Neuronal stem cell (in vitro differentiated cells): ENCODE results near the gene VWA5B2.
"Not testable (repeated sequence)": the region's sequence is repeated elsewhere in the genome, so short reads cannot be mapped to it uniquely, and the experiment has no call there.

Experiments
- DNase-seq: peaks from one replicate; pipeline ENCODE4 v3.0.0-alpha.2; 2013; ENCODE audit warnings: low spot score
- H2AFZ ChIP-seq: one replicate; pipeline ENCODE4 v1.6.1; 2013; ENCODE audit warnings: mild to moderate bottlenecking, low read length, inconsistent platforms
- H2AK5ac ChIP-seq: 2 replicates; pipeline ENCODE4 v1.6.1; 2013; ENCODE audit warnings: low read depth, mild to moderate bottlenecking, inconsistent platforms, low read length, moderate library complexity, mixed read lengths
- H2BK120ac ChIP-seq: 2 replicates; pipeline ENCODE4 v1.6.1; 2013; ENCODE audit warnings: low read depth, mild to moderate bottlenecking, inconsistent platforms, low read length, moderate library complexity, mixed read lengths
- H2BK12ac ChIP-seq: one replicate; pipeline ENCODE4 v1.6.1; 2013; ENCODE audit warnings: low read length, inconsistent platforms
- H2BK15ac ChIP-seq: 2 replicates; pipeline ENCODE4 v1.6.1; 2013; ENCODE audit warnings: mild to moderate bottlenecking, low read length, inconsistent platforms, mixed read lengths
- H2BK5ac ChIP-seq: one replicate; pipeline ENCODE4 v1.6.1; 2013; ENCODE audit warnings: inconsistent platforms, mild to moderate bottlenecking, low read length, moderate library complexity
- H3K14ac ChIP-seq: one replicate; pipeline ENCODE4 v1.6.1; 2013; ENCODE audit warnings: low read length, inconsistent platforms
- H3K18ac ChIP-seq: 2 replicates; pipeline ENCODE4 v1.6.1; 2013; ENCODE audit warnings: low read length, inconsistent platforms
- H3K23ac ChIP-seq: 2 replicates; pipeline ENCODE4 v1.6.1; 2013; ENCODE audit warnings: low read depth, mild to moderate bottlenecking, mixed read lengths, low read length, inconsistent platforms; ENCODE audit not compliant: poor library complexity
- H3K27ac ChIP-seq: replicated peaks from 3 replicates; pipeline ENCODE4 v1.5.1; 2013; ENCODE audit warnings: low read length, inconsistent platforms
- H3K27me3 ChIP-seq, 3 experiments: 2 replicates each; pipeline ENCODE4 v1.6.1; 2013; ENCODE audit warnings: low read length in 3 of 3, mild to moderate bottlenecking in 2 of 3, inconsistent platforms in 1 of 3, low read depth in 1 of 3, mixed read lengths in 1 of 3, moderate library complexity in 1 of 3; ENCODE audit not compliant: control insufficient read depth in 3 of 3, insufficient read depth in 3 of 3
- H3K36me3 ChIP-seq, 2 donors: replicated peaks in 1 of 2; 2 replicates each; pipeline ENCODE4 v1.6.1; 2013; ENCODE audit warnings: low read length in 2 of 2; ENCODE audit not compliant: control insufficient read depth in 2 of 2, insufficient read depth in 2 of 2
- H3K4ac ChIP-seq: 2 replicates; pipeline ENCODE4 v1.6.1; 2013; ENCODE audit warnings: inconsistent platforms, mild to moderate bottlenecking, low read length, moderate library complexity
- H3K4me1 ChIP-seq, 2 donors: 1 replicate in 1 of 2; 2 replicates in 1 of 2; pipeline ENCODE4 v1.6.1; 2013; ENCODE audit warnings: low read length in 2 of 2, low read depth in 1 of 2; ENCODE audit not compliant: control insufficient read depth in 2 of 2, insufficient read depth in 1 of 2
- H3K4me2 ChIP-seq: one replicate; pipeline ENCODE4 v1.6.1; 2013; ENCODE audit warnings: mild to moderate bottlenecking, low read length, inconsistent platforms; ENCODE audit not compliant: insufficient read depth, poor library complexity, severe bottlenecking
- H3K4me3 ChIP-seq, 2 donors: 2 replicates each; pipeline ENCODE4 v1.5.1; 2013; ENCODE audit warnings: low read length in 2 of 2, mild to moderate bottlenecking in 2 of 2, inconsistent platforms in 1 of 2, moderate library complexity in 1 of 2
- H3K79me1 ChIP-seq: one replicate; pipeline ENCODE4 v1.6.1; 2013; ENCODE audit warnings: low read depth, mild to moderate bottlenecking, inconsistent platforms, low read length, moderate library complexity
- H3K9ac ChIP-seq: one replicate; pipeline ENCODE4 v1.6.1; 2013; ENCODE audit warnings: mild to moderate bottlenecking, low read depth, low read length, inconsistent platforms; ENCODE audit not compliant: poor library complexity
- H3K9me3 ChIP-seq, 2 donors: replicated peaks in 1 of 2; 2 replicates each; pipeline versions ENCODE3 to v1.6.1; 2013; ENCODE audit warnings: low read length in 2 of 2, mild to moderate bottlenecking in 2 of 2, inconsistent platforms in 1 of 2, low read depth in 1 of 2, mixed read lengths in 1 of 2, moderate library complexity in 1 of 2; ENCODE audit not compliant: control insufficient read depth in 2 of 2, insufficient read depth in 1 of 2
- H4K8ac ChIP-seq: one replicate; pipeline ENCODE4 v1.6.1; 2013; ENCODE audit warnings: low read depth, mild to moderate bottlenecking, inconsistent platforms, low read length, moderate library complexity
- H4K91ac ChIP-seq: one replicate; pipeline ENCODE4 v1.6.1; 2013; ENCODE audit warnings: low read length, low read depth, mild to moderate bottlenecking, inconsistent platforms; ENCODE audit not compliant: poor library complexity
- WGBS, 2 donors: extraction: QIAGEN DNeasy Blood & Tissue Kit; methylation state at CpG; one replicate each; pipeline ENCODE4 v1.1.7; 2013; ENCODE audit warnings: missing lambda C conversion rate in 2 of 2, mixed read lengths in 1 of 2; ENCODE audit not compliant: insufficient read length in 2 of 2, insufficient replicate concordance in 1 of 2; ENCODE audit errors: extremely low coverage in 2 of 2; 5-methylcytosine and 5-hydroxymethylcytosine counted together

Gene VWA5B2

DNA sequence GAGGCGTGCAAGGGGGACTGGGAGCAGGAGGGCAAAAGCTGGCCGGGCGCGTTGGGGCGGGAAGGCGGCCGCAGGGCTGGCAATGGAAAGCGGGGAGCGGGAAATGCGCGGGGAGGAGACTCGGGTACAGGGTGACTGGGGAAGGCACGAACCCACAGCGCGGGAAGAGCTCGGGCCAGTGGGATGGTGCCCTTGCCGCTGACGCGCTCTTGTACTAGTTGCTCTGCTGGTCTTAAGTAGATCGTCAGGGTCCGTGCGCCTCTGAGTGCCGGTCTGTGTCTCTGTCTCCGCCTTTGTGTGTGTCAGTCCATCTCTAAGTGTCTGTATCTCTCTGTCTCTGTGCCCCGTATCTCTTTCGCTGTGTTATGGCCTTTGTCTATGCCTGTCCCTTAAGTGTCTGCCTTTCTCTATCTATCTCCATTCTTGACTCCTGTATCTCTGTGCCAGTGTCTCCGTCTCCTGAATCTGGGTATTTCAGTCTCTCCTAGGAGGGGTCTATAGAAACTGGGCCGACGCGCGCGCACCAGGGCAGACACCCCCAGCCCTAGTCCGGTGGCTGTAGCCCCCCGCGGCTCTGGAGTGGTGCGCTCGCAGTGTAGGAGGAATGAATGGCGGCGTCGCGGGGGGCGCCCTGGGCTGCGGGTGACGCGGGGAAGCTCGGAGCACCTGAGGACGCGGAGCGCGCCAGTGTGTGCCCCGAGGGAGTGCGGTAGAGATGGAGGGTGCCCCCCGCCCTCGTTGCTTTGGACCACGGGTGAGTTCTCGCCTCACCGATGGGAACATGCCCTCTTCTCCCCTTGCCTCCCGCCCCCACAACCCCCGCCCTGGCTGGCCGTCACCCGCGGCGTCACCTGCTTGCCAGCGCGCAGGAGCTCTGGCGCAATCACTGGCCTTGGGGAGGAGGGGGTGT lies 32.7 kb downstream of the VWA5B2 start:
- H4K91ac ChIP-seq: no peak overlapping the region
- DNase-seq: no peak
- H2BK5ac ChIP-seq: no peak overlapping the region
- H3K79me1 ChIP-seq: peaks cover 4% of the 10 kb centered on the region
- peak overlapping the region; percentile 56 to 82 for H3K4me3 ChIP-seq
- H3K14ac ChIP-seq: no peak overlapping the region
- H2BK15ac ChIP-seq: no peak overlapping the region
- peak overlapping the region; percentile 80 for H3K9ac ChIP-seq
- peak overlapping the region; percentile 58 for H2BK12ac ChIP-seq
- H3K4me1 ChIP-seq: peaks cover 10 to 12% of the 10 kb centered on the region in 2 donors
- peak overlapping the region; percentile 84 for H3K4me2 ChIP-seq
- H3K23ac ChIP-seq: peak overlapping the region; percentile 35
- no CpG with 5 or more reads among the region's 66 CpGs for WGBS, 2 donors
- H3K27me3 ChIP-seq: peaks cover 21 to 46% (median 42%) of the 10 kb centered on the region in 3 experiments
- H4K8ac ChIP-seq: no peak overlapping the region
- peak overlapping the region; percentile 90 for H2AFZ ChIP-seq
- H3K4ac ChIP-seq: no peak overlapping the region
- H2BK120ac ChIP-seq: no peak overlapping the region
- H2AK5ac ChIP-seq: no peak overlapping the region
- no peaks in the 10 kb centered on the region for H3K36me3 ChIP-seq
- peak overlapping the region; percentile 91 for H3K18ac ChIP-seq
- H3K9me3 ChIP-seq: no peaks in the 10 kb centered on the region
- H3K27ac ChIP-seq: no peak overlapping the region

- H4K91ac ChIP-seq: no peak overlapping the region
- WGBS, 2 donors: no CpG with 5 or more reads among the region's 15 CpGs
- H3K27me3 ChIP-seq: peaks cover 21 to 45% (median 43%) of the 10 kb centered on the region in 3 experiments
Measured at GRCh38 chr3:184262764-184263179, 33.4 kb downstream of the VWA5B2 start.

DNA sequence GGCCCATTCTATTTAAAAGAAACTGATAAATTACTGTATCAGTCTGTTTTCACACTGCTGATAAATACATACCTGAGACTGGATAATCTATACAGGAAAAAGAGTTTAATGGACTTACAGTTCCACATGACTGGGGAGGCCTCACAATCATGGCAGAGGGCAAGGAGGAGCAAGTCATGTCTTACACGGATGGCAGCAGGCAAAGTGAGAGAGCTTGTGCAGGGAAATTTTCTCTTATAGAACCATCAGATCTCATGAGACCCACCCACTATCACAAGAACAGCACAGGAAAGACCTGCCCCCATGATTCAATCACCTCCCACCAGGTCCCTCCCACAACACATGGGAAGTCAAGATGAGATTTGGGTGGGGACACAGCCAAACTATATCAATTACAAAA lies 37.9 kb downstream of the VWA5B2 start:
- WGBS, 2 donors: no CpG with 5 or more reads among the region's 1 CpG

More at GRCh38 chr3:184262764-184263179, 33.4 kb downstream of the VWA5B2 start:
- H2BK5ac ChIP-seq: no peak overlapping the region
- peak overlapping the region; percentile 46 to 56 for H3K4me3 ChIP-seq
- H3K4me1 ChIP-seq: peaks cover 10 to 12% of the 10 kb centered on the region in 2 donors
- no peak for DNase-seq
- H3K9ac ChIP-seq: no peak overlapping the region
- H3K9me3 ChIP-seq: no peaks in the 10 kb centered on the region
- H3K18ac ChIP-seq: no peak overlapping the region
- H3K4me2 ChIP-seq: peak overlapping the region; percentile 84
- H4K8ac ChIP-seq: no peak overlapping the region
- no peak overlapping the region for H2BK12ac ChIP-seq
- no peak overlapping the region for H2BK120ac ChIP-seq
- peak overlapping the region; percentile 90 for H2AFZ ChIP-seq
- H3K36me3 ChIP-seq: no peaks in the 10 kb centered on the region
- no peak overlapping the region for H3K4ac ChIP-seq
- H3K79me1 ChIP-seq: peaks cover 2% of the 10 kb centered on the region
- no peak overlapping the region for H2BK15ac ChIP-seq
- peak overlapping the region; percentile 32 for H2AK5ac ChIP-seq
- H3K27ac ChIP-seq: no peak overlapping the region
- H3K23ac ChIP-seq: no peak overlapping the region
- no peak overlapping the region for H3K14ac ChIP-seq

DNA sequence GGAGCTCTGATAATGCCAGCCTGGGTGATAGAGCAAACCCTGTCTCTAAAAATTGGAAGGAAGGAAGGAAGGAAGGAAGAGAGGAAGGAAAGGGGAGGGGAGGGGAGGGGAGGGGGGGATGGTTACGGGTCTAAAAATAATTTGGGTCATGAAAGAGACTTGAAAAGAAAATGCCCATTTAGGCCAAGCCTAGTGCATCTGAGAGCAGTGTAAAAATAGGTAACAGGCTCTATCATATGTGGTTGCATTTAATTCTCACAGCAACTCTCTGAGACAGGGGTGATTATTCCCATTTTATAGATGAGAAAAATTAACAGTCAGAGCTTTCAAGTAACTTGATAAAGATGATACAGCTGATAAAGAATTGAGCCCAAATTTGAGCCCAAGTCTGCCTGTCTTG lies 42.9 kb downstream of the VWA5B2 start:
- Histone ChIP-seq H4K91ac (no peak overlapping the region), H2BK12ac (no peak overlapping the region), H3K27me3 (peaks cover 3 to 45% (median 25%) of the 10 kb centered on the region in 3 experiments), H3K4me1 (peaks cover 0 to 3% of the 10 kb centered on the region in 2 donors), H4K8ac (no peak overlapping the region), H2AFZ (no peak overlapping the region), H3K9ac (no peak overlapping the region), H3K18ac (no peak overlapping the region), H2BK120ac (no peak overlapping the region), H3K4ac (no peak overlapping the region), H3K23ac (no peak overlapping the region), H2AK5ac (no peak overlapping the region), H3K27ac (no peak overlapping the region), H3K36me3 (no peaks in the 10 kb centered on the region), H3K4me3 (no peak overlapping the region), H3K9me3 (peaks cover 0 to 3% of the 10 kb centered on the region in 2 donors), H3K4me2 (no peak overlapping the region), H3K14ac (no peak overlapping the region), H2BK15ac (no peak overlapping the region), H3K79me1 (no peaks in the 10 kb centered on the region), H2BK5ac (no peak overlapping the region)
- no peak for DNase-seq
- no CpG with 5 or more reads among the region's 1 CpG for WGBS, 2 donors

More for the DNA sequence above, 37.9 kb downstream of the VWA5B2 start:
- H2AFZ ChIP-seq, H3K36me3 ChIP-seq, H2AK5ac ChIP-seq, H3K4me3 ChIP-seq, H3K27ac ChIP-seq, H2BK15ac ChIP-seq, H4K91ac ChIP-seq, H3K4ac ChIP-seq, H3K79me1 ChIP-seq, H4K8ac ChIP-seq, H3K9ac ChIP-seq, H3K14ac ChIP-seq, H2BK12ac ChIP-seq, H3K23ac ChIP-seq, DNase-seq, H2BK120ac ChIP-seq, H3K9me3 ChIP-seq, H2BK5ac ChIP-seq, H3K18ac ChIP-seq, H3K4me1 ChIP-seq, H3K4me2 ChIP-seq: not testable (repeated sequence)
- H3K27me3 ChIP-seq: peaks cover 2 to 25% (median 13%) of the 10 kb centered on the region in 3 experiments
